ENCODE data around the gene IQSEC3.

DNA sequence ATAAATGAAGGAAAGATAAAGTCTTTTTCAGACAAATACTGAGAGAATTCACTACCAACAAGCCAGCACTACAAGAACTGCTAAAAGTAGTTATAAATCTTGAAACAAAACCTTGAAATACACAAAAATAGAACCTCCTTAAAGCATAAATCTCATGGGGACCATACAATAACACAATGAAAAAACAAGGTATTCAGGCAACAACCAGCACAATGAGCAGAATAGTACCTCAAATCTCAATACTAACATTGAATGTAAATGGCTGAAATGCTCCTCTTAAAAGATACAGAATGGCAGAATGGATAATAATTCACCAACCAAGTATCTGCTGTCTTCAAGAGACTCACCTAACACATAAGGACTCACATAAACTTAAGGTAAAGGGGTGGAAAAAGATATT, 7.7 kb upstream of the IQSEC3 start:
- TF ChIP-seq POLR2AphosphoS5 (IDR thresholded peaks at IDR 0.05) = no peak
- TF ChIP-seq EP300 (conservative IDR thresholded peaks at IDR 0.05; ENCODE audit: poor library complexity, severe bottlenecking) = no peak
- TF ChIP-seq, protein P1, sequence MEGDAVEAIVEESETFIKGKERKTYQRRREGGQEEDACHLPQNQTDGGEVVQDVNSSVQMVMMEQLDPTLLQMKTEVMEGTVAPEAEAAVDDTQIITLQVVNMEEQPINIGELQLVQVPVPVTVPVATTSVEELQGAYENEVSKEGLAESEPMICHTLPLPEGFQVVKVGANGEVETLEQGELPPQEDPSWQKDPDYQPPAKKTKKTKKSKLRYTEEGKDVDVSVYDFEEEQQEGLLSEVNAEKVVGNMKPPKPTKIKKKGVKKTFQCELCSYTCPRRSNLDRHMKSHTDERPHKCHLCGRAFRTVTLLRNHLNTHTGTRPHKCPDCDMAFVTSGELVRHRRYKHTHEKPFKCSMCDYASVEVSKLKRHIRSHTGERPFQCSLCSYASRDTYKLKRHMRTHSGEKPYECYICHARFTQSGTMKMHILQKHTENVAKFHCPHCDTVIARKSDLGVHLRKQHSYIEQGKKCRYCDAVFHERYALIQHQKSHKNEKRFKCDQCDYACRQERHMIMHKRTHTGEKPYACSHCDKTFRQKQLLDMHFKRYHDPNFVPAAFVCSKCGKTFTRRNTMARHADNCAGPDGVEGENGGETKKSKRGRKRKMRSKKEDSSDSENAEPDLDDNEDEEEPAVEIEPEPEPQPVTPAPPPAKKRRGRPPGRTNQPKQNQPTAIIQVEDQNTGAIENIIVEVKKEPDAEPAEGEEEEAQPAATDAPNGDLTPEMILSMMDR (IDR thresholded peaks at IDR 0.05; ENCODE audit: poor library complexity, severe bottlenecking) = no peak
- TF ChIP-seq, protein P2, sequence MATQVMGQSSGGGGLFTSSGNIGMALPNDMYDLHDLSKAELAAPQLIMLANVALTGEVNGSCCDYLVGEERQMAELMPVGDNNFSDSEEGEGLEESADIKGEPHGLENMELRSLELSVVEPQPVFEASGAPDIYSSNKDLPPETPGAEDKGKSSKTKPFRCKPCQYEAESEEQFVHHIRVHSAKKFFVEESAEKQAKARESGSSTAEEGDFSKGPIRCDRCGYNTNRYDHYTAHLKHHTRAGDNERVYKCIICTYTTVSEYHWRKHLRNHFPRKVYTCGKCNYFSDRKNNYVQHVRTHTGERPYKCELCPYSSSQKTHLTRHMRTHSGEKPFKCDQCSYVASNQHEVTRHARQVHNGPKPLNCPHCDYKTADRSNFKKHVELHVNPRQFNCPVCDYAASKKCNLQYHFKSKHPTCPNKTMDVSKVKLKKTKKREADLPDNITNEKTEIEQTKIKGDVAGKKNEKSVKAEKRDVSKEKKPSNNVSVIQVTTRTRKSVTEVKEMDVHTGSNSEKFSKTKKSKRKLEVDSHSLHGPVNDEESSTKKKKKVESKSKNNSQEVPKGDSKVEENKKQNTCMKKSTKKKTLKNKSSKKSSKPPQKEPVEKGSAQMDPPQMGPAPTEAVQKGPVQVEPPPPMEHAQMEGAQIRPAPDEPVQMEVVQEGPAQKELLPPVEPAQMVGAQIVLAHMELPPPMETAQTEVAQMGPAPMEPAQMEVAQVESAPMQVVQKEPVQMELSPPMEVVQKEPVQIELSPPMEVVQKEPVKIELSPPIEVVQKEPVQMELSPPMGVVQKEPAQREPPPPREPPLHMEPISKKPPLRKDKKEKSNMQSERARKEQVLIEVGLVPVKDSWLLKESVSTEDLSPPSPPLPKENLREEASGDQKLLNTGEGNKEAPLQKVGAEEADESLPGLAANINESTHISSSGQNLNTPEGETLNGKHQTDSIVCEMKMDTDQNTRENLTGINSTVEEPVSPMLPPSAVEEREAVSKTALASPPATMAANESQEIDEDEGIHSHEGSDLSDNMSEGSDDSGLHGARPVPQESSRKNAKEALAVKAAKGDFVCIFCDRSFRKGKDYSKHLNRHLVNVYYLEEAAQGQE (IDR thresholded peaks at IDR 0.05; ENCODE audit: borderline replicate concordance) = no peak
- TF ChIP-seq MXI1 (conservative IDR thresholded peaks at IDR 0.05; ENCODE audit: poor library complexity, severe bottlenecking) = no peak
- no peak for TF ChIP-seq RAD21 (conservative IDR thresholded peaks at IDR 0.05)
- no peak for TF ChIP-seq EZH2 (IDR thresholded peaks at IDR 0.05; ENCODE audit: borderline replicate concordance, insufficient read depth, low read length, poor library complexity, severe bottlenecking)
- TF ChIP-seq TAF1 (IDR thresholded peaks at IDR 0.05; ENCODE audit: low read depth) = no peak

Measured in neural cell (in vitro differentiated cells).